ENCODE data around the gene TANGO2.

The TANGO2 gene

GRCh38 chr22:20011123-20011992, 9.6 kb upstream of the TANGO2 start:
- no peak for DNase-seq (ENCODE audit: low read depth in 3 of 3, low spot score in 1 of 3)

DNA sequence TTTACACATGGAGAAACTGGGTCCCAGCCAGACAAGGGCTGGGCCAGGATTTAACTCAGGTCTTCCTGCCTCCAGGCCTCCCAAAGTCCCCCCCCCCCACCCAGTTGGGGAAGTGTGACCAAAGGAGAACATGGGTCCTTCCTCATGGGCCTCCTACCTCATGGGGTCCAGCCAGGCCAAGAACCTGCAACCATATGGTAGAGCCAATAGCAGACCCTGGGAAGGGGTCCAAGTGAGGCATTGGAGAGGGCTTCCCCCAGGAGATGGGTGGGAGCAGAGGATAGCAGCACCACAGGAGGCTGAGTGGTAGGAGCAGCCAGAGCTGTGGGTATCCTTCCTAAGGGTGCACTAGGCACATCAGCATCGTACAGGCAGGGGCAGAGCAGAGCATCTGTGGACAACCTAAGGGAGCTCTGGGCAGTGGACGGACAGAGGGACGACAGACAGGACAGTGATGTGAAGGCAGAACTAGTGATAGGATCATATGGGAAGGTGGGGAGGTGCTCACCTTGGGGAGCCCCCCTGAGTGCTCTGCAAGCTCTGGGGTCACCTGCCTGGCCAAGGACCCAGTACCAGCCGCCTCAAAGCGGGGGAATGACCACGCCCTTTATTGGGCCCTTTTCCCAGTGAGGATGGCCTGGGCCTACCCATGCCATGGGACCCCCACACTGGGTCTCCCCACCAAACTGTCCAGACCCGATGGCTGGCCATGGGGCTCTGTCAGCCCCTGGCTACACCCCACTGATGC, 8.7 kb upstream of the TANGO2 start:
- DNase-seq (ENCODE audit: low read depth in 3 of 3, low spot score in 1 of 3) = no peak

DNA sequence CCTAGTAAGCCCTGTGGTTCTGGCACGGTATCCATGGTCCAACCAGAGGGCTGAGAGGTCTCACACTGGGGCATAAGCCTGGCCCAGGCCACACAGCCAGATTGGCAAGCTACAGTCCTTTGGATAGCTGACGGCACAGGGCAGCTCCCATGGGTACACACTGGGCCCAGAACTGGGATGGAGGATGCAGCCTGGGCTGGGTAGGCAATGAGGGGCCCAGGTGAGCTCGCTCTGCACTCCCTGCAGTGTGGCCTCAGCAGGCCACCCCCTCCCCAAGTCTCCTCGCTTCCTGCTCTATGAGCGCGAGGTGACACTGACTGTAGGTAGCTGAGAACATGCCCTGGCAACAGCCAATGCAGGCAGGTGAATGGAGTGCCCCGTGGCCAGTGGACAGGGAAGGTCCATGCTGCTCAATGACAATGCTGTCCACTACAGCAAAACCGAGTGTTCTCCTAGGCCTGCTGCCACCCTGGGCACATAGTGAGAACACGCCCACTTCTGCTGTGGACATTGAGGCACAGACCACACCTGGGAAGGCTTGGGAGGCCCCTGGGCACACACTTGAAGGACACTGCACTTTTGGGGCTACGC, 8.1 kb upstream of the TANGO2 start:
- no peak for DNase-seq (ENCODE audit: low read depth in 3 of 3, low spot score in 1 of 3)

DNA sequence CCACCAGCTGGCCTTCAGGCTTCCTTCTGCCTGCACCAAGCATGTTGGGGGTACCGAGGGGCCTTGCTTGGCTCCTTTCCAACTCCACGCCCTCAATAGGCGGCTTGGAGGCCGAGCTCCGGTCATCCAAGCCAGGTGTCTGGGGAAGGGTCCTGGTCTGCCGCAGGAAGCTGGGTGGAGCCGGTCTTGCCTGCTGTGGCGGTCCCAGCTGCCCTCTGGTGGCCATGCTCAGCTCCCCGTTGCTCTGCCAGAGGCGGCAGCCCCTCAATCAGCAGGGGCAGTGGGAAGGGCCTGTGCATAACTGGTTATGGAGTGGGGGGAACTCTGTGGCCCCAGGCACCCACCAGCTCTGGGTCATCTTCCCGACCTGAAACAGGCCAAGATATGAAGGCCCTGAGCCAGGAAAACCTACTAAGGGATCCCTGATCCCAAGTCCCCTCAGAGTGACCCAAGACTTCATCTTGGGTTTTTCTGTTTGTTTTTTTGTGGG, 7.5 kb upstream of the TANGO2 start:
- no peak for DNase-seq (ENCODE audit: low read depth in 3 of 3, low spot score in 1 of 3)

GRCh38 chr22:20014526-20015186, 6.3 kb upstream of the TANGO2 start:
- DNase-seq (ENCODE audit: low read depth in 3 of 3, low spot score in 1 of 3) = no peak

DNA sequence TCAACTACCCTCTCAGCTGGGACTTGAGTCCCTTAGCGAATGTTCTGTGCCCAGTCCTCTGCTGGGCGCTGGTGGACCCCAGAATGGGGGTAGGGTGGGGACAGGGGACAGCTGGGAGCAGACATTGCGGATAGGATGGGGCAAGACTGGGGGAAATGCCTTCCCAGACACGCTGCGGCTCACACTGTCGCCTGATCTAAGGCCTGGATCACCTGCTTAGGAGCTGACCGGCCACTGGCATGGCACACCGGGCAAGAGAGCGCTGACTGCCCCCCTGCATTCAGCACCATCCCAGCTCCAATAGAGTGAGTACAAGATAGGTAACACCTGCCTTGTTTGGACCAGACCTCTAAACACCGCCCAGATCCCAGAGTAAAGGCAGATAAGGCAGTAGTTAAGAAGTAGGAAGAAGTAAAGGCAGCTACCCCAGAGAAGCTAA, 5.7 kb upstream of the TANGO2 start:
- no peak for DNase-seq (ENCODE audit: low read depth in 3 of 3, low spot score in 1 of 3)

DNA sequence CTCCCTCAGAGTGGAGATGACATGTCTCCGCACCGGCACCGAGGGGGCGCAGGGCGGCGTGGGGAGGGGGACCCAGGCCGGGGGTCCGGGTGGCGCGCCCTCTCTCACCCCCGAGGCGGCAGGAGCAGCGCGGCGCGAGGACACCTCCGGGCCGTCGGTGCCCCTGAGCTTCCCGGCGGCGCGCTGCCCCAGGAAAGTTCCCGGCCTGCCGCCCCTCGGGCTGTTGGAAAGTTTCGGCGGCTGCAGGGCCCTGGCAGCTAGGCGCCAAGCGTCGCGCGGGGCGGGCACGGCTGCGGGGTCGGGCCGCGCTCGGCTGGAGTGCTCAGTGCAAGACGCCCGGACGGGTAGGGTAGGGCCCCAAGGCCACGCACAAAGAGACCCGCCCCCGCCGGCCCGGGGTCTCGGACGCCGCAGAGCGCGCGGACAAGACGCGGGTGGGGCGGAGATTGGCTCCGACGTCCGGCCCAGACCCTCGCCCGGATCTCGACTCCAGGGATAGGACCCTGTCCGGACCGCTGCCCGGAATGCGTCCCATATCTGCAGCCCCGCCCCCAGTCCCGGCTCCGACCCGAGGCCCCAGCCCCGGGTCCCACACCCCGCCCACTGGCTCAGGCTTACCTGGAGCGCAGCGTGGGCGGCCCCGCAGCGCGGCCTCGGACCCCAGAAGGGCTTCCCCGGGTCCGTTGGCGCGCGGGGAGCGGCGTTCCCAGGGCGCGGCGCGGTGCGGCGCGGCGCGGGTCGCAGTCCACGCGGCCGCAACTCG, 4.8 kb upstream of the TANGO2 start:
- DNase-seq (ENCODE audit: low read depth in 3 of 3, low spot score in 1 of 3) = peak in 1 of 3 donors; percentile 22

DNA sequence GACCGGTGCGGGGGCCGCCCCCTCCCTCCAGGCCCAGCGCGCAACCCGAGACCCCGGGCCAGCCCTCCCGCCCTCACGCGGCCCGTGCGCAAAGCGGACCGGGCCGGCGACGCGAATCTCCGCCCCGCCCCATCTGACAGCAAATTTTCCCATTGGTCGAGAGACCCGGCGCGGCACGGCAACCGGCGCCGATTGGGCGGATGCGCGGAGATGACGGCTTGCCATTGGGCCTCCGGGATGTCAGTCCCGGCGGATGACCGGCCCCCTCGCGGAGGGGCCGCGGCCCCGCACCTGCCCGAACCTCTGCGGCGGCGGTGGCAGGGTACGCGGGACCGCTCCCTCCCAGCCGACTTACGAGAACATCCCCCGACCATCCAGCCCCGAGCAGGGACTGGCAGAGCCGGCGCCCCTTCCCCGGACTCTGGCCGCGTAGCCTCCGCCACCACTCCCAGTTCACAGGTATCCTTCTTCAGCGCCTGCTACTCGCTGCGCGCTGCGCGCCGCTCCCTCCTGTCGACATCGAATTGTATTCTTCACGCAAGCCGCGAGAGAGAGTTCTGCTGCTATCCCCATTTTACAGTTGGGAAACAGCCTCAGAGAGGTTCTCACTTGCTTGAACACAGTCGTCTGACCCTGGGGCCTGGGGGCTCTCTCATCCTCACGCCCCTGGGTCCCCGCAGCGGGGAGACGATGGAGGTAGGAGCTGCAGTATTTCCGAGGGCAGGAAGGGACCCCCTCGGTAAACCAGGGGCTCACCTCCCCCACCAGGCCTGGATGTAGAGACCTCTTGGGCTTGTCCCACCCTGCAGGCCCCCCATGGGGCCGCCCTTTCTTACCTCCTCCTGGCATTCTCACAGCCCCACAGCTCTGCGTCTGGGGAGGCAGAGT, 3.9 kb upstream of the TANGO2 start, which contains the start of gene ARVCF:
Gene ARVCF (minus strand): TSS at position 90 of the 888 bp plus-strand sequence. CDS start 26,029 bp downstream, outside the sequence.
- DNase-seq (ENCODE audit: low read depth in 3 of 3, low spot score in 1 of 3) = peak; percentile 77 to 91 (median 87)

- no peak for DNase-seq (ENCODE audit: low read depth in 3 of 3, low spot score in 1 of 3)
Measured at GRCh38 chr22:20017622-20017958, 3.3 kb upstream of the TANGO2 start.

- no peak for DNase-seq (ENCODE audit: low read depth in 3 of 3, low spot score in 1 of 3)
Measured at GRCh38 chr22:20018001-20018400, 2.9 kb upstream of the TANGO2 start.

DNA sequence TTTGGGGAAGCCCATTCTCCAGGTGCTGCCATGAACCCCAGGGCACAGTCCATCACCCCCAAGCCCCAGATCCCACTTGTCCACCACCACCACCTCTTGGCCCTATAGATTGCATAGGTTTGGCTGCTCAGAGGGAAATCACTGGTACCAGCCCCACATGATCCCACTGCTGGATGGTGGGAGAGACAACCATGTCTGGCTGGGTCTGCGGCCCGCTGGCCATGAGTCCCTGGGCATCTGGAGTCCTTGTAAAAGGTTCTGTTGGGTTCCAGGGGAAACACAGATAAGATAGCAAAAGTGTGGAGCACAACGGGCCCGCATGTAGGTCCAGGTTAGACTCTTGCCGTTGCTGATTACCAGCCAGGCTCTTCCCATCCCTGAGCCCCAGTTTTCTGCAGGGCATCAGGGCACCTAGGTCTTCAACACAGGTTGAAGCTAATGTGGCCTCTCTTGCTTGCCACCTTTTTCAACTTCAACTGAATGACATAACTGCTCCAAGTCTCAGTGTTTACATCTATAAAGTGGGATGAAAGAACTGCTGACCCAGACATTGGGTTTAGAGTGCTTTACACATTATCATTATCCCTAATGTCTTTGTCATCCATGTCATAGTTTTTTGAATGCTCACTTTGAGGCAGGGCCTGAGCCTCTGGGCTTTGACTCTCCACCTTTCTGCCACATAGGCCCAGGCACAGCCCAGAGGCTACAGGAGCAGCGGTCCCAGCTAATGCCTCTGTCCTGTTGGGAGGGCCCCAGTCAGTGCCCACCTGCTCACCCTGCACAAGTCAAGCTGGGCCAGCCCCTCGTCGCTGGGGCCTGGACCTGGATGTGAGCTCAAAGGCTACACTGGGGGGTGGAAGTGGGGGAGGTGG, 1.0 kb upstream of the TANGO2 start:
- no peak for DNase-seq (ENCODE audit: low read depth in 3 of 3, low spot score in 1 of 3)

GRCh38 chr22:20021196-20022181, 579 bp downstream of the TANGO2 start:
- DNase-seq (ENCODE audit: low read depth in 3 of 3, low spot score in 1 of 3) = no peak

DNA sequence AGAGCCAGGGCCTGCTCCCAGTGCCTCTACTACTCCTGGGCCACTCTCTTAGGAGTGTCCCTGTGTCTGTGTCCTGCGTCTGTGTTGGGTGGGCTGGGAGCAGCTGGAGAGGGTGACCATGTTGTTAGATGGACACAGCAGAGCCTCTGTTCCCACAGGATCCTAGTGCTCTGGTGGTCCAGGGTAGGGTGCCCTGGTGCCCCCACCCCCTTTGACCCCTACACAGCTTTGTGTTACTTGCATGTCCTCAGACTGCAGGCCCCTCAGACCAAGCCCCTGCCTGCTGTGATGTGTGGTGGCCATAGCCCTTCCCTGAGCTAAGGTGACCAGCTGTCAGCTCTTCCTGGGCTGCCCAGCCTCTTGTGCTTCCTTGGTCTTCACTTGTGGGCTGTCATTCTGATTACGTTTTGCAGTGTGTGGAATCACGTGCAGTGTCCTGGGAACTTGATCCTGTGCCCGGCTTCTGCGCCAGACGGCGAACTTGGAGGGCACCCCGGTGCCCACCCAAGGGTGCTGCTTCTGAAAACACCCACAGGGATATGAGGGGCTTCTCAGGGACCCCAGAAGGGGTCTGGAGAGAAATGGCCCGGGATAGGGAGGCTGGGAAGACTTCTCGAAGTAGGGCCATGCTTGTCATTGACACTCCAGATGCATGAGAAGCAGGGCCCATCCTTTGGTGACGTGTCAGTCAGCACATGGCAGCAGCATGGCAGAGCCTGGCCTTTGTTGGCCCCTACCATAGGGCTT, 1.5 kb downstream of the TANGO2 start:
- no peak for DNase-seq (ENCODE audit: low read depth in 3 of 3, low spot score in 1 of 3)

DNA sequence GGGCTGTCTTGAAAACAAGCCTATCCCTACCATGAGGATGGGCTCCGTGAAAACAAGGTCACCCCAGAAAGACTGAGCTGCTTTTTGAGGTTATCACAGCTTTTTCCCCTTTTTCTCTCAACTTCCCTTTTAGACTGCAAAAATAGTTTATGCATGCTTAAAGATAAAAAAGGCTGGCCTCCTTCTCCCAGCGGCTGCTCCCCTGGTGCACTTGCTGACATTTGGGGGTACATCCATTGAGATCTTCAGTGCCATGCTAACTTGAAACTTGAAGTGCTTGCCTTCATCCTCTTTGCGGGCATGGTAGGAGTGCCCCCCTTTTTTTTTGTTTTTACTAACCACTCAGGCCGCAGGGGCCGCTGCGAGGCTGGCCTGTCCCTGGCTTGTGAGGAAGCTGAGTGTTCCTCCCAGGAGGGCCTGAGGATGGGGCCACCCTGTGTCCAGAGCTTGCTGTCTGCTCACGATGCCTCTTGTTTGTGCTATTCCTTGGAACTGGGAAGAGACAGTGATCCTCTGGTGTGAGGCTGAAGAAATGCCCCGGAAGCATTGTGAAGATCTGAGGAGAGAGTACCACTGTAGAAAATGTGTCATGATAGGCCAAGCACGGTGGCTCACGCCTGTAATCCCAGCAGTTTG, 2.2 kb downstream of the TANGO2 start:
- DNase-seq (ENCODE audit: low read depth in 3 of 3, low spot score in 1 of 3) = no peak

DNA sequence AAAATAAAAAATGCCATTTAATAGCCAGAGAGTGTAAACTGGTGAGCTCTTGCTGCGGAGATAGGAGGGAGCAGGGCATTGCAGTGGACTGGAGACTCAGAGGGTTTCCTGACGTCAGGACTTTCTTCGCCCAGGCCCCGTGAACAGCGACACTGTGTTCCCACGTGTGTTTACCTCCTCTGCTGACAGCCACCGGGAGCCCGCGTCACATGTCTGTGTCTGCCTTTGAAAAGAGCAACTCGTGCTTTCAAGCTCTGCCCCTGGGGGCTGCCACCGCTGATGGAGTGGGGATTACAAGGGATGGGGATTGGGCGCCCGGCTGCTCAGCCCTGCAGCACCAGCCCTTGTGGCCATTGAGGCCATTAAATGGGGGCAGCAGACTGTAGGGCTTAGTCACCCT, 3.3 kb downstream of the TANGO2 start:
- DNase-seq (ENCODE audit: low read depth in 3 of 3, low spot score in 1 of 3) = no peak
